ENCODE measurements around the gene HOMER2.
A peak's percentile ranks its signal among the peaks of the same experiment; 100 is the strongest.
"Not testable (repeated sequence)": the region's sequence is repeated elsewhere in the genome, so short reads cannot be mapped to it uniquely, and the experiment has no call there.

The HOMER2 gene

DNA sequence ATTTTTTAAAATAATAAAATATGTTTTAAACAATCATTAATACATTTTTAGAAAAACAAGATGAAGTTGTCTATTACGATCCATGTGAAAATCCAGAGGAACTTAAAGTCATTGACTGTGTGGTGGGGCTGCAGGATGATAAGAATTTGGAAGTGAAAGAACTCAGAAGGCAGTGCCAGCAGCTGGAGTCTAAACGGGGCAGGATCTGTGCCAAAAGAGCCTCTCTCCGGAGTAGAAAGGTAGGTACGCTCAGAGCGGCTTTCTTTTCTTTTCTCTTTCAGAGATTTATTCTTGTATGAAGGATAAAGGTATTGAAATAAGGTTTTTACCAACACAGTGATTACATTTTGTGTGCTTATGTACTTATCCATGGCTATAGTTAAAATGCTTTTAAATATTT, 129.5 kb downstream of the HOMER2 start:
- Histone ChIP-seq H3K9me3 (no peaks in the 10 kb centered on the region), H3K27ac (no peak overlapping the region), H3K27me3 (no peaks in the 10 kb centered on the region), H3K36me3 (peaks cover 87 to 89% (median 89%) of the 10 kb centered on the region in 3 donors), H3K4me1 (no peaks in the 10 kb centered on the region), H3K4me3 (no peak overlapping the region)
- TF ChIP-seq, protein P1, sequence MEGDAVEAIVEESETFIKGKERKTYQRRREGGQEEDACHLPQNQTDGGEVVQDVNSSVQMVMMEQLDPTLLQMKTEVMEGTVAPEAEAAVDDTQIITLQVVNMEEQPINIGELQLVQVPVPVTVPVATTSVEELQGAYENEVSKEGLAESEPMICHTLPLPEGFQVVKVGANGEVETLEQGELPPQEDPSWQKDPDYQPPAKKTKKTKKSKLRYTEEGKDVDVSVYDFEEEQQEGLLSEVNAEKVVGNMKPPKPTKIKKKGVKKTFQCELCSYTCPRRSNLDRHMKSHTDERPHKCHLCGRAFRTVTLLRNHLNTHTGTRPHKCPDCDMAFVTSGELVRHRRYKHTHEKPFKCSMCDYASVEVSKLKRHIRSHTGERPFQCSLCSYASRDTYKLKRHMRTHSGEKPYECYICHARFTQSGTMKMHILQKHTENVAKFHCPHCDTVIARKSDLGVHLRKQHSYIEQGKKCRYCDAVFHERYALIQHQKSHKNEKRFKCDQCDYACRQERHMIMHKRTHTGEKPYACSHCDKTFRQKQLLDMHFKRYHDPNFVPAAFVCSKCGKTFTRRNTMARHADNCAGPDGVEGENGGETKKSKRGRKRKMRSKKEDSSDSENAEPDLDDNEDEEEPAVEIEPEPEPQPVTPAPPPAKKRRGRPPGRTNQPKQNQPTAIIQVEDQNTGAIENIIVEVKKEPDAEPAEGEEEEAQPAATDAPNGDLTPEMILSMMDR (IDR thresholded peaks at IDR 0.05) = no peak
- intact Hi-C loops (cut with DNase I; ENCODE audit: low total_unique reads) = no loop called here
- DNase-seq = no peak

DNA sequence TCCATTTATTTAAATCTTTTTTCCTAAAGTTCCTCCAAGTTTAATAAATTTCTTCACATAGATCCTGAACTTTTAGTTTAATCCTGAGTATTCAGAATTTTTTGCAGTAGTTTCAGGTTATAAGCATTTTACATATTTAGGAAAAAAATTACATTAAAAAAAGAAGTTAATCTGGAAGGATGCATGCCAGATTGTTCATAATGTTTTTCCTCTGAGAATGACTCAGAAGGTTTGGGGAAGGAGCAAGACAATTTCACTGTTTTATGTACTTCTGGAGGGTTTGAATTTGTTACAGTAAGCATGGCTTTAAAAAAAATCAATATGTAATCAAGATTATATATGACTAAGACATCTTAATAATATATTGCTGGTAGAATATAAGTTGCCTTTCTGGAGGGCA, 130.7 kb downstream of the HOMER2 start:
- intact Hi-C loops (cut with DNase I; ENCODE audit: low total_unique reads); H3K4me3 ChIP-seq; H3K9me3 ChIP-seq; H3K27me3 ChIP-seq; H3K4me1 ChIP-seq; H3K27ac ChIP-seq; DNase-seq: not testable (repeated sequence)
- H3K36me3 ChIP-seq = peaks cover 87 to 89% (median 89%) of the 10 kb centered on the region in 3 donors

DNA sequence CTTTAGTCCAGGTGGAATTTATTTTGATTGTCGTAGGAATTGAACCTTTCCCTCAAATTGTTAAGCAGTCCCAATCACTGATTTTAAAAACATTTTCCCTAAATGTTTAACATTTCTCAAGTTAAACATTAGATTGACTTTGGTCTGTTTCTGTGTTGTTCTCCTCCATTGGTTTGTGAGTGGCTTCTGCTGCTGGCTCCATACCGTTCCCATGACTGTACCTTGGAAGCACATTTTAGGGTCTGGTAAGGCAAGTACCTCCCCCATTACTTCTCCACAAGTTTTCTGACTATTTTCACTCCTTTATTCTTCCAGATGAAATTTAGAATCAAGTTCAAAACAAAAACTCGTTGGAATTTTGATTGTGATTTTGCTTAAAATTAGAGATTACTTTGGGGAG, 131.1 kb downstream of the HOMER2 start:
- H3K27ac ChIP-seq; H3K4me1 ChIP-seq; H3K4me3 ChIP-seq; intact Hi-C loops (cut with DNase I; ENCODE audit: low total_unique reads); H3K27me3 ChIP-seq; DNase-seq; H3K9me3 ChIP-seq: not testable (repeated sequence)
- peaks cover 88 to 89% (median 89%) of the 10 kb centered on the region in 3 donors for H3K36me3 ChIP-seq

DNA sequence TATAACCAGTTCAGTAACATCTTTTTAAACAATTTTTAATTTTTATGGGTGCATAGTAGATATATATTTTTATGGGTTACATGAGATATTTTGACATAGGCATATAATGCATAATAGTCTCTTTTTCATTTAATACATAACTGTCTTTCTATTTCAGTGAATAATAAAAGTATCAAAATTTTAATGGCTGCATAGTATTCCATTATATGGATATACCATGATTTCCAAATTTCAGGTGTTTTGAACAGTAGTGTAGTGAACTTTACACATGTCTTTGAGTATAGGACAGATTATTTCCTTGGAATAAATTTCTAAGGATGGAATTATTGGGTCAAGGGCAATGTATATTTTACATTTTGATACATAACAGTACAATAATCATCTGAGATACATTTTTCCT, 132.4 kb downstream of the HOMER2 start:
- intact Hi-C loops (cut with DNase I; ENCODE audit: low total_unique reads) = no loop called here
- no peak overlapping the region for H3K4me3 ChIP-seq
- DNase-seq = no peak
- peaks cover 88 to 89% (median 88%) of the 10 kb centered on the region in 3 donors for H3K36me3 ChIP-seq
- H3K27me3 ChIP-seq = no peaks in the 10 kb centered on the region
- H3K4me1 ChIP-seq = no peaks in the 10 kb centered on the region
- H3K9me3 ChIP-seq = no peaks in the 10 kb centered on the region
- TF ChIP-seq, protein P1 (IDR thresholded peaks at IDR 0.05) = no peak
- no peak overlapping the region for H3K27ac ChIP-seq

DNA sequence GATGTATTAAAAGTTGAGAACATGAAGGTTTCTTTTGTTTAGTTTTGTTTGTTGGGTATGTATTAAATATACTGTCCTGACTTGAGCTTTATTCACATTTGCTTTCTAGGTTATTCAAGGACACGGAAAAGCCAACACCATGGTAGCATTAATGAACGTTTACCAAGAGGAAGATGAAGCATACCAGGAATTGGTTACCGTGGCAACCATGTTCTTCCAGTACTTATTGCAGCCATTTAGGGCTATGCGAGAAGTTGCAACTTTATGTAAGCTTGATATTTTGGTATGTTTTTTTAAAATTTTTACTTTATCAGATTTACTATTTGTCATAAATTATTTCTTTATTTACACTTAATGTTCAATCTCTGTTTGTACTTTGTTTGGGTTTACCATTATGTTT, 139.5 kb downstream of the HOMER2 start:
- no peak for DNase-seq
- TF ChIP-seq, protein P1 (IDR thresholded peaks at IDR 0.05) = no peak
- no peaks in the 10 kb centered on the region for H3K9me3 ChIP-seq
- H3K27me3 ChIP-seq = no peaks in the 10 kb centered on the region
- peaks cover 43 to 49% (median 45%) of the 10 kb centered on the region in 3 donors for H3K36me3 ChIP-seq
- H3K27ac ChIP-seq = no peak overlapping the region
- H3K4me3 ChIP-seq = no peak overlapping the region
- intact Hi-C loops (cut with DNase I; ENCODE audit: low total_unique reads) = no loop called here
- H3K4me1 ChIP-seq = peaks cover 0 to 31% (median 11%) of the 10 kb centered on the region in 4 donors

DNA sequence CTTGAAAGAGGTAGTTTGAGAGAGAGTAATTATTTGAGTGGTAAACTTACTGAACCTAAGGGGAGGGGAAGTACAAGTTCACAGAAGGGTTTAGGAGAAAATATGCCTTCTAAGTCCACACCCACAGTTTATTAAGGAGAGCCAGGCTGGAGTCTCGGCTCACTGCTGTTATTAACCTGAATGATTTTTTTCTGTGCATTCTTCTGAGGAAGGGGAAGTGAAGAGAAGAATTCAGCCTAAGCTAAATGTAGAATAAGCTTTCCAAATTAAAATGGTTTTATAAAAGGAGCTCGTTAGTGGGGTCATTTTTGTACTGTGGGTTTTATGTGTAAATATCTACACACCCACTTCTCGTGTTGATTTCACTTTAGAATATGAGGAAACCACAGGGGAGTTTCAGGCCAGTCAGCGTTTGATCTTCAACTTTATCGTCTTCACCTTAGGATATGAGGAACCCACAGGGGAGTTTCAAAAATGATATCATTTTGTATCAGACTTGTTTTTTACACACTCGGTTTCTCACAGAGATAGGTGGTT, 141.6 kb downstream of the HOMER2 start:
- Histone ChIP-seq H3K9me3 (no peaks in the 10 kb centered on the region), H3K36me3 (peaks cover 22 to 28% (median 24%) of the 10 kb centered on the region in 3 donors), H3K27ac (peak overlapping the region; percentile 96 to 99), H3K27me3 (no peaks in the 10 kb centered on the region), H3K4me3 (peak overlapping the region; percentile 92 to 98), H3K4me1 (peaks cover 0 to 31% (median 11%) of the 10 kb centered on the region in 4 donors)
- intact Hi-C loops (cut with DNase I; ENCODE audit: low total_unique reads) = no loop called here
- TF ChIP-seq, protein P1 (IDR thresholded peaks at IDR 0.05) = no peak
- no peak for DNase-seq
